ENCODE measurements around the gene IZUMO1. TPM values are rescaled to one million over a fixed set of nuclear protein-coding genes. Genes with fewer than 3 reads are reported as not detected.

IZUMO1 gene
- total and polyA plus RNA-seq, 2 donors (not counting 3 experiments of a cell fraction or from before 2014, with no cell fraction given) = 0.18 to 1.2 TPM

DNA sequence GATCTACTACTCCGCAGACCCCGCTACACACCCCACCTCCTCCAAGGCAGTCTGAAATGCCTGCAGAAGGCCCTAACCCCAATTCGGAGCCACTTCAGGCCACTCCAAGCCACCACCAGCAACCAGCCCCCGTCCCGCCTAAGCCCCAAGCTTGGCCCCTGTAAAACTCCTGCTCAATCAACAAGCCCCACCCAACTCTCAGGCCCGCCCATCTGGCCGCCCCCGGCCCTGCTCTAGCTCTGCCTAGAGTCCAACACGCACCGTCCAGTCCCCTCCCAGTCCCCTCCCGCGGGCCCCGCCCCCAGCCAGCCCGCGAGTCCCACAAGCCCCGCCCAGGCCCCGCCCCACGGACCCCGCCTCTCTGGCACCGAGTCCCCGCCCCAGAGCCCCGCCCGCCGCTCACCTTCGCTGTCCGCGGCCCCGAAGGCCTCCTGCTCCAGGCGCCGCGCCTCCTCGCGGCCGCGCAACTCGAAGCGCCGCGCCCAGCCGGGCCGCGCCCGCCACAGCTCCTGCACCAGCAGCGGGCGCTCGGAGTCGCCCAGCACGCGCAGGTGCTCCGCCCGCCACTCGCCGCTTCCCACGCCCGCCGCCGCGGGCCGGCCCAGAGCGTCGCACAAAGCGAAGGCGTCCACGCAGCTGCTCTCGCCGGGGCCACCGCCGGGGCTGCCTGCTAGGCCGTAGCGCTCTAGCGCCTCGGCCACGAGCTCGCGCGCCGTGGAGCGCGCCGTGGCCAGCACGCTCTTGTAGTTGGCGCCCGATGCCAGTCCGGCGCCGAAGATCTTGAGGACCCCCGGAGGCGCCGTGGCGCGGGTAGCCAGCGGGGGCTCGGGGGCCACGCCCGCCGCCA, 7.9 kb downstream of the IZUMO1 start:
- H3K36me3 ChIP-seq (ENCODE audit: control insufficient read depth in 2 of 2, extremely low read depth in 1 of 2, insufficient read depth in 2 of 2, low read length in 2 of 2) = peaks cover 3 to 8% of the 10 kb centered on the region in 2 experiments
- ChIA-PET CTCF (interaction anchor here (0.6 to 3.5 kb wide), 28 partner anchors 9 to 232 kb away, joined by 3 to 54 read pairs (median 5); partner anchors contain the start of genes CA11, FUT1, HSD17B14 and IZUMO1), POLR2A (interaction anchor here (0.6 to 1.0 kb wide), 4 partner anchors 13 to 1656 kb away, joined by 3 to 5 read pairs (median 4); no protein-coding TSS in a partner anchor)
- H3K4me1 ChIP-seq (ENCODE audit: control insufficient read depth, extremely low read depth, insufficient read depth, low read length) = peaks cover 24% of the 10 kb centered on the region
- peak overlapping the region; percentile 22 for H2AFZ ChIP-seq (ENCODE audit: low read depth, low read length)
- H3K4me3 ChIP-seq (replicated peaks in 1 of 3; ENCODE audit: insufficient read depth in 1 of 3, low read depth in 1 of 3, low read length in 3 of 3) = peak overlapping the region; percentile 73 to 80 (median 77)
- DNase-seq (ENCODE audit: low read depth, low spot score) (peak; percentile 94), FAIRE-seq (peak; percentile 88)
- peak overlapping the region; percentile 61 for H3K9ac ChIP-seq (replicated peaks; ENCODE audit: extremely low read depth, insufficient read depth, low read length)
- peak overlapping the region; percentile 94 for H3K4me2 ChIP-seq (ENCODE audit: insufficient read depth, low read length)
- no TSS peak for BruUV-seq (replicated peaks)
- H3K27ac ChIP-seq (ENCODE audit: insufficient read depth, low read depth, low read length) = peak overlapping the region; percentile 8
- H3K79me2 ChIP-seq (ENCODE audit: control insufficient read depth, insufficient read depth, low read length) = peaks cover 43% of the 10 kb centered on the region
- H3K9me1 ChIP-seq (replicated peaks; ENCODE audit: control insufficient read depth, extremely low read depth, insufficient read depth, low read length) = no peaks in the 10 kb centered on the region
- no peak for TF ChIP-seq FOS (IDR thresholded peaks at IDR 0.05; ENCODE audit: borderline replicate concordance, insufficient read depth, low read length)
- TF ChIP-seq, protein P1, sequence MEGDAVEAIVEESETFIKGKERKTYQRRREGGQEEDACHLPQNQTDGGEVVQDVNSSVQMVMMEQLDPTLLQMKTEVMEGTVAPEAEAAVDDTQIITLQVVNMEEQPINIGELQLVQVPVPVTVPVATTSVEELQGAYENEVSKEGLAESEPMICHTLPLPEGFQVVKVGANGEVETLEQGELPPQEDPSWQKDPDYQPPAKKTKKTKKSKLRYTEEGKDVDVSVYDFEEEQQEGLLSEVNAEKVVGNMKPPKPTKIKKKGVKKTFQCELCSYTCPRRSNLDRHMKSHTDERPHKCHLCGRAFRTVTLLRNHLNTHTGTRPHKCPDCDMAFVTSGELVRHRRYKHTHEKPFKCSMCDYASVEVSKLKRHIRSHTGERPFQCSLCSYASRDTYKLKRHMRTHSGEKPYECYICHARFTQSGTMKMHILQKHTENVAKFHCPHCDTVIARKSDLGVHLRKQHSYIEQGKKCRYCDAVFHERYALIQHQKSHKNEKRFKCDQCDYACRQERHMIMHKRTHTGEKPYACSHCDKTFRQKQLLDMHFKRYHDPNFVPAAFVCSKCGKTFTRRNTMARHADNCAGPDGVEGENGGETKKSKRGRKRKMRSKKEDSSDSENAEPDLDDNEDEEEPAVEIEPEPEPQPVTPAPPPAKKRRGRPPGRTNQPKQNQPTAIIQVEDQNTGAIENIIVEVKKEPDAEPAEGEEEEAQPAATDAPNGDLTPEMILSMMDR (IDR thresholded peaks at IDR 0.05; ENCODE audit: extremely low read depth in 1 of 2, insufficient read depth in 1 of 2, low read depth in 1 of 2, low read length in 2 of 2) = peak; percentile 29 to 30
- peak; percentile 52 for TF ChIP-seq POLR2AphosphoS5 (IDR thresholded peaks at IDR 0.05; ENCODE audit: insufficient read depth, low read depth, low read length)
- no peak for TF ChIP-seq MYC (IDR thresholded peaks at IDR 0.05; ENCODE audit: low read depth, low read length)
- dilution Hi-C loops (cut with MboI; ENCODE audit: extremely low pct_ligation_motif_present, low sequenced_read_pairs) = no loop called here
- intact Hi-C loops (cut with micrococcal nuclease) = loop anchor here (1.0 to 5.0 kb wide), 4 partner anchors 13 to 99 kb away; partner anchors contain the start of genes CA11 and HSD17B14
- peaks cover 6% of the 10 kb centered on the region for H4K20me1 ChIP-seq (replicated peaks; ENCODE audit: control insufficient read depth, extremely low read depth, insufficient read depth, low read length)
- no peaks in the 10 kb centered on the region for H3K9me3 ChIP-seq (replicated peaks; ENCODE audit: control insufficient read depth, insufficient read depth, low read length)
- no peaks in the 10 kb centered on the region for H3K27me3 ChIP-seq (ENCODE audit: control insufficient read depth in 2 of 2, insufficient read depth in 2 of 2, low read length in 2 of 2)

Measured in endothelial cell of umbilical vein (primary cell).